KMS-11 (cell line): ENCODE data around the gene NCOA4.

ENCODE experiments used
- H2AFZ ChIP-seq: fragments of 200-600 bp; sonication (generic); 2 replicates; pipeline ENCODE4 v1.6.1; 2016; ENCODE audit warnings: antibody characterized with exemption, mixed run types, low read depth
- H3K27ac ChIP-seq: fragments of 200-600 bp; sonication (generic); 2 replicates; pipeline ENCODE4 v1.6.1; 2016; ENCODE audit warnings: mild to moderate bottlenecking, mixed run types
- H3K27me3 ChIP-seq: fragments of 200-600 bp; sonication (generic); 2 replicates; pipeline ENCODE4 v1.6.1; 2017; ENCODE audit warnings: mild to moderate bottlenecking, low read depth, mixed run types, moderate library complexity; ENCODE audit not compliant: insufficient read depth
- H3K36me3 ChIP-seq: fragments of 200-600 bp; sonication (generic); 2 replicates; pipeline ENCODE4 v1.6.1; 2017; ENCODE audit warnings: mild to moderate bottlenecking, mixed run types; ENCODE audit not compliant: insufficient read depth
- H3K4me1 ChIP-seq: fragments of 200-600 bp; sonication (generic); 2 replicates; pipeline ENCODE4 v1.6.1; 2016; ENCODE audit warnings: mild to moderate bottlenecking, low read depth, mixed run types; ENCODE audit not compliant: poor library complexity, severe bottlenecking
- H3K4me2 ChIP-seq: fragments of 200-600 bp; sonication (generic); 2 replicates; pipeline ENCODE4 v1.7.0; 2016; ENCODE audit warnings: mild to moderate bottlenecking, mixed run types
- H3K4me3 ChIP-seq: fragments of 200-600 bp; sonication (generic); IDR thresholded peaks from 2 replicates; pipeline ENCODE4 v1.6.1; 2017; ENCODE audit warnings: low read depth, low read length, mixed read lengths; ENCODE audit not compliant: insufficient read depth
- H3K79me2 ChIP-seq: fragments of 200-600 bp; sonication (generic); 2 replicates; pipeline ENCODE4 v1.6.1; 2016; ENCODE audit warnings: low read depth, mixed run types; ENCODE audit not compliant: insufficient read depth
- H3K9ac ChIP-seq: fragments of 200-600 bp; sonication (generic); 2 replicates; pipeline ENCODE4 v1.6.1; 2016; ENCODE audit warnings: mild to moderate bottlenecking, mixed run types
- H4K20me1 ChIP-seq: fragments of 200-600 bp; sonication (generic); 2 replicates; pipeline ENCODE4 v1.6.1; 2016; ENCODE audit warnings: mild to moderate bottlenecking, mixed run types; ENCODE audit not compliant: insufficient read depth
- CTCF ChIP-seq: fragments of 200-600 bp; sonication (generic); conservative IDR thresholded peaks from 2 replicates; pipeline ENCODE4 v1.6.1; 2017; ENCODE audit warnings: low read depth, mild to moderate bottlenecking, antibody characterized with exemption, low read length, moderate library complexity, mixed read lengths

The NCOA4 gene

DNA sequence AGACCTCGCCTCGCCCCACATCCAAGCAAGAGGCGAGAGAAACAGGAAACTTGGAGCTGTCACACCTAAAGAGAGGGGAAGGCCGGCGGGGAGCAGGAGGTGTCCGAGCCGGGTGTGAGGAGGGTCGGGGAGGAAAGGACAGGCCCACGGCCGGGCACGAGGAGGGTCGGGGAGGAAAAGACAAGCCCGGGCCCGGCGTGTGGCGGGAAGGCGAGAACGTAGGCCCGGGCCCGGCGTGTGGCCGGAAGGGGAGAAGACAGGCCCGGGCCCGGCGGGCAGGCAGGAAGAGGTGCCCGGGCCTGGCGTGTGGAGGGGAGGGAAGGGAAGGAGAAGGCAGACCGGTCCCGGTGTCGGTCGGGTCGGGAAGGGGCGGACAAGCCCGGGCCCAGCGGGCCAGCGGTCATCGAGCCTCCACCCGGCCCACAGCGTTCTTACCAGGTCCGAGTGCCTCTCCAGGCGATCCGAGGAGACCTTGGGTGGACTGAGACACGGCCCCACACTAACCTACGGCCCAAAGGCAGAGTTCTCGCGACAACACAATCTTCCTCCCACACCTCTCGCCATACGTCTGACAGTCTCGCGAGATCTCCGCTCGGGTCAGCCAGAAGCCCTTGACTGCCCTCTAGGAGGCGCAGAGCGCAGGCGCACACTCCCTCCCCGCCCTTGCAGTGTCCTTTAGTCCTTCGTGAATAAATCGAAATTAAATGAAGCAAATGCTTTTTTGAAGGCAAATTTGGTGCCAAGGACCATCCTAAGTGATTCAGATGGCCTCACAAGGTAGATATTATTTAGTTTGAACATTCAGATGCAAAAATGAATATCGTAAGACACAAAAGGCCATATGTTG is at the start of gene NCOA4:
Gene NCOA4, minus strand, starts transcription at position 533 of the 847 bp plus-strand sequence. CDS start 13,943 bp downstream, outside the sequence.
- Histone ChIP-seq H3K27ac (peak within 1 kb of the TSS; percentile 79), H3K79me2 (peaks cover 51% of the 10 kb centered on the region), H3K4me3 (peak within 1 kb of the TSS; percentile 50)

GRCh38 chr10:46079831-46080585 is 49.6 kb upstream of the NCOA4 start:
- Histone ChIP-seq H3K9ac (no peak overlapping the region), H3K27ac (no peak overlapping the region)

More for the DNA sequence above, at the start of gene NCOA4:
- Histone ChIP-seq H3K9ac (peak within 1 kb of the TSS; percentile 88), H3K4me2 (peak within 1 kb of the TSS; percentile 71), H3K27me3 (no peaks in the 10 kb centered on the region), H3K36me3 (no peaks in the 10 kb centered on the region), H4K20me1 (peaks cover 9% of the 10 kb centered on the region; the same call in 1 of the 2 replicates), H3K4me1 (peaks cover 39% of the 10 kb centered on the region), H2AFZ (peak within 1 kb of the TSS; percentile 91)
- peak; percentile 70 for TF ChIP-seq CTCF

DNA sequence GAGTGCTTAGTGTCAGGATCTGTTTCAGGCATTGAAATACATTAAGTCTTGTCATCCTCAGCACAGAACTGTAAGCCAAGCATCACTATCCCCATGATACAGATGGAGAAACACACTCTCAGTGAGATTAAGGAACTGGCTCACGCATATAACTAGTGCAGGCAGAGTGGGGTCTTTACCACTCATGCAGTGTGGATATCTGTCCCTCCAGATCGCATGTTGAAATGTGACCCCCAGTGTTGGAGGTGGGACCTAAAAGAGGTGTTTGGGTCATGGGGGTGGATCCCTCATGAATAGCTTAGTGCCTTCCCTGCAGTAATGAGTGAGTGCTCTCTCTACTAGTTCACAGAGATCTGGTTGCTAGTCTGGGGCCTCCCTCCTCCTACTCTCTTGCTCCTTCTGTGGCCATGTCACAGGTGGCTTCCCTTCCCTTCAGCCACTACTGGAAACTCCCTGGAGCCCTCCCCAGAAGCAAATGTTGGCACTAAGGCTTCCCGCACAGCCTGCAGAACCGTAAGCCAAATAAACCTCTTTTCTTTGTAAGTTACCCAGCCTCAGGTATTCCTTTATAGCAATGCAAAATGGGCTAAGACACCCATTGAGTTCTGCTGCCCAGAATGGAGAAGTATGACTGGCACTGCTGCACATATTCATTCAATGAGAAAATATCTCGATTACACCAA is 47.4 kb upstream of the NCOA4 start:
- H3K4me3 ChIP-seq = no peak overlapping the region
- H3K4me2 ChIP-seq = no peak overlapping the region
- H3K9ac ChIP-seq = no peak overlapping the region
- H3K36me3 ChIP-seq = no peaks in the 10 kb centered on the region
- no peak for TF ChIP-seq CTCF
- no peaks in the 10 kb centered on the region for H3K79me2 ChIP-seq
- no peaks in the 10 kb centered on the region for H3K27me3 ChIP-seq
- H3K27ac ChIP-seq = no peak overlapping the region
- no peaks in the 10 kb centered on the region for H3K4me1 ChIP-seq
- H2AFZ ChIP-seq = no peak overlapping the region
- H4K20me1 ChIP-seq = no peaks in the 10 kb centered on the region

More at GRCh38 chr10:46079831-46080585, 49.6 kb upstream of the NCOA4 start:
- no peaks in the 10 kb centered on the region for H3K36me3 ChIP-seq
- no peaks in the 10 kb centered on the region for H3K27me3 ChIP-seq
- no peaks in the 10 kb centered on the region for H3K79me2 ChIP-seq
- TF ChIP-seq CTCF = no peak
- H3K4me3 ChIP-seq = no peak overlapping the region
- no peak overlapping the region for H3K4me2 ChIP-seq
- H2AFZ ChIP-seq = no peak overlapping the region
- H4K20me1 ChIP-seq = no peaks in the 10 kb centered on the region
- no peaks in the 10 kb centered on the region for H3K4me1 ChIP-seq

GRCh38 chr10:46077141-46077554 is 46.7 kb upstream of the NCOA4 start:
- Histone ChIP-seq H3K27ac (no peak overlapping the region), H3K4me2 (no peak overlapping the region), H3K9ac (no peak overlapping the region), H3K36me3 (no peaks in the 10 kb centered on the region), H3K4me1 (no peaks in the 10 kb centered on the region), H2AFZ (no peak overlapping the region), H4K20me1 (no peaks in the 10 kb centered on the region), H3K4me3 (no peak overlapping the region), H3K79me2 (no peaks in the 10 kb centered on the region), H3K27me3 (no peaks in the 10 kb centered on the region)
- no peak for TF ChIP-seq CTCF
